Omental fat pad (tissue), 4 donors: ENCODE measurements around the gene SRL. TPM values are rescaled to one million over a fixed set of nuclear protein-coding genes. Genes with fewer than 3 reads are reported as not detected.
A peak's percentile ranks its signal among the peaks of the same experiment; 100 is the strongest.

Source experiments
- ATAC-seq: fragments of 150-250 bp; one replicate; pipeline ENCODE4 v1.9.1; 2016; ENCODE audit warnings: mild to moderate bottlenecking, moderate library complexity; ENCODE audit not compliant: low FRiP score
- DNase-seq: peaks from one replicate; pipeline ENCODE4 v3.0.0-alpha.2; 2019; ENCODE audit warnings: low spot score
- total RNA-seq, 4 donors: library from RNA; depleted of rRNA; stranded (reverse); fragments of >200 nt; gene quantifications; one replicate each; pipeline ENCODE4 v1.1.0, GENCODE V29; 2016
- TF ChIP-seq, protein P1 (sequence below), 3 donors: fragments of 450-650 bp; IDR thresholded peaks; one replicate each; pipeline ENCODE4 v1.5.1; 2016 to 2017; ENCODE audit warnings: antibody characterized with exemption in 3 of 3, mild to moderate bottlenecking in 3 of 3, moderate library complexity in 2 of 3

The SRL gene
- total RNA-seq, 4 donors from 2014 or later: 0.84 to 4.4 (median 1.9) TPM

DNA sequence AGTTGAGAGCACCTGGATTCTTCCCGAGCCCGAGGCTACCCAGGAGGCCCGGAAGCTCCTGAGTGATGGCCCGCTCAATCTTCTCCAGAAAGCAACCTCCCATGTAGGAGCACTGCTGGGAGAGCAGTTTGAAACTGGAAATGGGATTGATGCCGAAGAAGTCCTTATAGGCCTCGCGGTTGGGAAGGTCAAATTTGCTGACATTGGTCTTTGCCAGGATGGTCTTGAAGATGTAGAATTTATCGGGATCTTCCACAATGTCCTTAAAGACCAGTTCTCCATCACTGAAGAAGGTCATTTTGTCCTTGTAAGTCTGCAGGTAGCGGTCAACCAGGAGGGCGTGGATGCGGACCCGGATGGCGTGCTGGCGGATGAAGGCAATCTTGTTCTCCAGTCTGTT is 49.7 kb downstream of the SRL start:
- TF ChIP-seq, protein P1, sequence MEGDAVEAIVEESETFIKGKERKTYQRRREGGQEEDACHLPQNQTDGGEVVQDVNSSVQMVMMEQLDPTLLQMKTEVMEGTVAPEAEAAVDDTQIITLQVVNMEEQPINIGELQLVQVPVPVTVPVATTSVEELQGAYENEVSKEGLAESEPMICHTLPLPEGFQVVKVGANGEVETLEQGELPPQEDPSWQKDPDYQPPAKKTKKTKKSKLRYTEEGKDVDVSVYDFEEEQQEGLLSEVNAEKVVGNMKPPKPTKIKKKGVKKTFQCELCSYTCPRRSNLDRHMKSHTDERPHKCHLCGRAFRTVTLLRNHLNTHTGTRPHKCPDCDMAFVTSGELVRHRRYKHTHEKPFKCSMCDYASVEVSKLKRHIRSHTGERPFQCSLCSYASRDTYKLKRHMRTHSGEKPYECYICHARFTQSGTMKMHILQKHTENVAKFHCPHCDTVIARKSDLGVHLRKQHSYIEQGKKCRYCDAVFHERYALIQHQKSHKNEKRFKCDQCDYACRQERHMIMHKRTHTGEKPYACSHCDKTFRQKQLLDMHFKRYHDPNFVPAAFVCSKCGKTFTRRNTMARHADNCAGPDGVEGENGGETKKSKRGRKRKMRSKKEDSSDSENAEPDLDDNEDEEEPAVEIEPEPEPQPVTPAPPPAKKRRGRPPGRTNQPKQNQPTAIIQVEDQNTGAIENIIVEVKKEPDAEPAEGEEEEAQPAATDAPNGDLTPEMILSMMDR (IDR thresholded peaks at IDR 0.05): no peak

DNA sequence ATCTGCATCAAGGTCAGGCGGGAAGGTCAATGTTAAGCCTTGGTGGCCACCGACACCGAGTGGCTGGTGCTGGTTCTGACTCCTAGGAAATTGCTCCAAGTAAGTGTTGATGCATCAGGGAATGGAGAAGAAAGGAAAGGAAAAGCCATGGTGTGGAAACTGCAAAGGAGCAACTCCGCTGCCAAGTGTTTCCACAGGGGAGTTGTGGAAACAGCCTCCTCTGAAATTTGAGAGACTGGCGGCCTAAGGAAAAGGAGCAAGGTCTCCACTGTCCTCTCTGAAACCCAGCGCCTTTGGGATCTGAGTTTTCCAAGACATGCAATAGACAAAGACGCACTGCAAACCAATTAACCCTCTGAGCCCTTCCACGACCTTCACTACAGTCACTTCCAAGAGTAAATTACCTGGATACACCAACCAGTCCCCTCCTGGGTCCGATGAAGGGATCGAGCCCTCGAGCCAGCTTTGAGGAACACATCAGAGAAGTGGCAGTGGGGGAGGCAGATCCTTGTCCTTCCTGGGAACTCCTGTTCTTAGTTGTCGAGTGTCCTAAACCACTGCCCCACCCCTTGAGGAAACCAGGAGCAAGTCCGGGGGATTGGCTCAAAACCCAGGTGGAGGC is 51.1 kb downstream of the SRL start:
- DNase-seq (no peak), ATAC-seq (no peak)

More for the DNA sequence above, 49.7 kb downstream of the SRL start:
- DNase-seq (no peak), ATAC-seq (no peak)

DNA sequence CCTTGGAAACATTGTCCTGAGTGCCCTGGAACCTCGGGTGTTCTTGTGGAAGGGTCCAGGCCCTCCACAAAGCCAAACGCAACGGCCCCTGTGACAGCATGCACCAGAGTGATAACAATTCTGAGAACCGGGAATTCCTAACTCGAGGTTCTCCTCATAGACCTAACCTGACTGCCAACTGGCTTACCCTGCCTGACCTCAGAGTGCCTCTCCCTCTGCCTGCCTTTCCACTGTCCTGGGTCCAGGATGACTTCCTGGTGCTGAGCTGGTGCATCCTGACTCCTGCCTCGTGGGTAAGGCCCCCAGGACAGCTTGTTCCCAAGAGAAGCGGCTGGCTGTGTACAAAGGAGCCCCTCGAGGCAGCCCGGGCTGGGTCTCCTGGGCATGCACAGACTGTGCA is 51.8 kb downstream of the SRL start:
- ATAC-seq (no peak), DNase-seq (no peak)
- TF ChIP-seq, protein P1 (IDR thresholded peaks at IDR 0.05): no peak

More for the DNA sequence above, 51.1 kb downstream of the SRL start:
- TF ChIP-seq, protein P1 (IDR thresholded peaks at IDR 0.05): no peak

DNA sequence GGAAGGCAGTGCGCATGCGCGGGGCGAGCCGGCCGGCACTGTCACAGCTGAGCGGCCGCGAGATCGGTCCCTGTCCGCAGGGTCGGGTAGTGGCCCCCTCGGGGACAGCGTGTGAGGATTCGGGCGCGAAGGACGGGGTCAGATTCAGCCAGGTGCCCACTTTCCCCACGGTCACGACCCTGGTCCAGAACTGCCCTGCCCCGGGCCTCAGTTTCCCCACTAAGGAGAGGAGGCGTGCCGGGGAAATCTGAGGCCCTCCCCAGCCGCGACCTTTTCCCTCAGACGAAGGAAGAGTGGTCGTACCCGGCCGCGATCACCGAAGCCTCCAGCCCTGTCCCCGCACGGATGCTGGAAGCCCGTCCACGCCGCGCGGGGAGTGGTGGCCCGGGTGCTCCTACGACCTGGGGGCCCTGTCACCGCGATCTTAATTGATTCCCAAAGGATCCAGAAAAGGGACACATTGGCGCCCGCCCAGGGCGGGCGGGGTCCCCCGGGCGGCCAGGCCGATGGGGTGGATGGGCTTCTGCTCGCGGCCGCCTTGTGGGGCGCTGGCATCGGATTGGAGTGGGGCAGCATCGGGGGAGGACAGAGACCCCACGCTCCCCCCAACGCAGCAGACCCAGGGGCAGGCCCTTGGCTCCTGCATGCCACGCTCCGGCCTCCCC is 57.7 kb downstream of the SRL start:
- ATAC-seq (no peak), DNase-seq (no peak)
- TF ChIP-seq, protein P1 (IDR thresholded peaks at IDR 0.05): no peak

DNA sequence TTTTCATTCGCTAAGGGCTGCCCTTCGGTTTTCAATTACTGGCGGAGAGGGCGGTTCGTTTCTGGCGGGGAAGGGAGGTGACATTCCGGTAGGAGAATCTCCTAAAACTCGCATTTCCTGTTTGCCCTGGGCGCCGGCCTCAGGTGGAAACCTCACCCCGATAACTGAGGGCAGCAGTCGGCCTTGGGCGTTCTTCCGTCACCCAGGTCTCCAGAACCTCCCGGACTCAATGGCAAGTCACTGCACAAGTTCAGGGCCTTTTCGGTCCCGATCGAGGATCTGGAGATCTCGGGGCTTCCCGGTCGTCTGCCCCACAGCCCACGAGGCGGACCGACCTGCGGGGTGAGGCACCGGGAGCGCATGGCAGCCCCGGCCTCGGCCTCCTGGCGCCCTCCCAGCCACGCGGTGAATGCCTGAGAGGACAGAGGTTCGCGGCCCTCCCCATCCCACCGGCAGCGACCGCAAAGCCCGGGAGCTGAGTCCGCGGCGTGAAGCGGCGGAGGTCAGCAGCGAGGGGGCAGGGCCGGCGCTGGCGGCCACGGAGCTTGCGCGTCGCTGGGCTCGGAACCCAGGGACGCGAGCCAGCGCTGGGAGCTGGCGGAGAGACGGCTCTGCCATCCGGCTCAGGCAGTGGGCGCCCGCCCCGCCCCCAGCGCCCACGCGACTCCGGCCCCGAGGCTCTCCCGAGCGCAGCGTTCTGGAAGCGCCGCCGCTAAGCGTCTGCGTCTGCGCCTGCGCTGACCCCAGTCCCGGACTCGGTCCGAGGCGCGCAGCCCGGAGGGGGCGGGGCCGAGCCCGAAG is 58.4 kb downstream of the SRL start:
- ATAC-seq (peak; percentile 97), DNase-seq (peak; percentile 58)

DNA sequence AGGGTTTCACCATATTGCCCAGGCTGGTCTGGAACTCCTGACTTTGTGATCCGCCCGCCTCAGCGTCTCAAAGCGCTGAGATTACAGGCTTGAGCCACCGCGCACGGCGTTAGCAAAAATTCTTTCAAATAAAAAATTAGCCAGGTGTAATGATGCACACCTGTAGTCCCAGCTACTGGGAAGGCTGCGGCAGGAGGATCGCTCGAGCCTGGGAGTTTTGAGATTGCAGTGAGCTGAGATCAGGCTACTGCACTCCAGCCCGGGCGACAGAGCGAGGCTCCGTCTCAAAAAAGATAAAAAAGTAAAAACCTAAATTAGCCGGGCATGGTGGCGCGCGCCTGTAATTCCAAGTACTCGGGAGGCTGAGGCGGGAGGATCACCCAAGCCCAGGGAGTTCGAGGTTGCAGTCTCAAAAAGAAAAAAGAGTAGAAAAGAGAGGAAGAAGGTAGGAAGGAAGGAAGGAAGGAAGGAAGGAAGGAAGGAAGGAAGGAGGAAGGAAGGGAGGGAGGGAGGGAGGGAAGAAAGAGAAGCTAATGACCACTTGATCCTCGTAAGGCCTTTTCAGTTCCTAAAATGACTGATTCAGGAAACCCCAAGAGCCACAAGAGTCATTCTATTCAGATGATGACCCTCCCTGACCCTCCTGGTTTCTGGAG is 59.2 kb downstream of the SRL start:
- TF ChIP-seq, protein P1 (IDR thresholded peaks at IDR 0.05): no peak
- DNase-seq (no peak), ATAC-seq (no peak)

More for the DNA sequence above, 58.4 kb downstream of the SRL start:
- TF ChIP-seq, protein P1 (IDR thresholded peaks at IDR 0.05): no peak
